Measurements from ENCODE around the gene DCLRE1C. TPM values are rescaled to one million over a fixed set of nuclear protein-coding genes. Genes with fewer than 3 reads are reported as not detected.

DCLRE1C gene
- total and polyA plus RNA-seq, 10 donors, result 6.8 to 35.6 (median 24.8) TPM

GRCh38 chr10:14954934-14955333 lies 1.0 kb upstream of the DCLRE1C start:
- no peak for TF ChIP-seq POLR2AphosphoS5 (IDR thresholded peaks at IDR 0.05)
- H3K4me1 ChIP-seq, result peaks cover 15 to 55% (median 46%) of the 10 kb centered on the region in 6 donors
- intact Hi-C loops (cut with DNase I; ENCODE audit: low total_unique reads), result loop anchor here (10.0 kb wide), 1 partner anchor 140 kb away; the partner anchor contains the start of gene RPP38
- no peaks in the 10 kb centered on the region for H3K27me3 ChIP-seq (replicated peaks in 1 of 7)
- no peaks in the 10 kb centered on the region for H3K9me3 ChIP-seq
- H3K27ac ChIP-seq, result peak overlapping the region in 6 of 8 donors; percentile 90 to 97 (median 92)
- peak; percentile 79 for DNase-seq
- WGBS, 5 donors, result 93 to 97% (median 95%) methylated on average over 19 of the region's 19 CpGs
- H3K36me3 ChIP-seq, result peaks cover 0 to under 1% (median 0%) of the 10 kb centered on the region in 6 donors
- peak overlapping the region in 4 of 8 donors; percentile 69 to 93 (median 80) for H3K4me3 ChIP-seq

- Histone ChIP-seq H3K4me3 (peak overlapping the region; percentile 64 to 93 (median 79)), H3K4me1 (peaks cover 15 to 63% (median 47%) of the 10 kb centered on the region in 6 donors), H3K27me3 (replicated peaks in 1 of 7) (no peaks in the 10 kb centered on the region), H3K27ac (peak overlapping the region; percentile 90 to 97 (median 92)), H3K9me3 (no peaks in the 10 kb centered on the region), H3K36me3 (peaks cover 0 to 14% (median 4%) of the 10 kb centered on the region in 6 donors)
- WGBS, 5 donors, result 0 to 1% (median 0%) methylated on average over 26 to 32 of the region's 32 CpGs
- intact Hi-C loops (cut with DNase I; ENCODE audit: low total_unique reads), result loop anchor here (10.0 kb wide), 1 partner anchor 141 kb away; the partner anchor contains the start of gene RPP38
- DNase-seq, result peak; percentile 94
- TF ChIP-seq CTCF (IDR thresholded peaks at IDR 0.05 in 8 of 11, conservative IDR thresholded peaks at IDR 0.05 in 3 of 11) (peak in 1 of 11 experiments; percentile 17), POLR2A (IDR thresholded peaks at IDR 0.05) (no peak)
Measured at GRCh38 chr10:14953424-14954000, 384 bp downstream of the DCLRE1C start.

GRCh38 chr10:14952851-14953423 lies 959 bp downstream of the DCLRE1C start:
- no peaks in the 10 kb centered on the region for H3K9me3 ChIP-seq
- H3K4me1 ChIP-seq, result peaks cover 15 to 63% (median 47%) of the 10 kb centered on the region in 6 donors
- no peaks in the 10 kb centered on the region for H3K27me3 ChIP-seq (replicated peaks in 1 of 7)
- H3K4me3 ChIP-seq, result peak overlapping the region; percentile 64 to 93 (median 79)
- TF ChIP-seq POLR2AphosphoS5 (IDR thresholded peaks at IDR 0.05) (no peak), CTCF (IDR thresholded peaks at IDR 0.05 in 8 of 11, conservative IDR thresholded peaks at IDR 0.05 in 3 of 11) (no peak), POLR2A (IDR thresholded peaks at IDR 0.05) (no peak)
- peaks cover 0 to 20% (median 10%) of the 10 kb centered on the region in 6 donors for H3K36me3 ChIP-seq
- 31 to 39% (median 35%) methylated on average over 10 of the region's 10 CpGs for WGBS, 5 donors
- peak overlapping the region; percentile 90 to 97 (median 92) for H3K27ac ChIP-seq
- intact Hi-C loops (cut with DNase I; ENCODE audit: low total_unique reads), result loop anchor here (10.0 kb wide), 1 partner anchor 142 kb away; the partner anchor contains the start of gene RPP38
- DNase-seq, result no peak

- intact Hi-C loops (cut with DNase I; ENCODE audit: low total_unique reads), result no loop called here
- no peaks in the 10 kb centered on the region for H3K9me3 ChIP-seq
- no peak overlapping the region for H3K27ac ChIP-seq
- WGBS, 5 donors, result 77 to 91% (median 86%) methylated on average over 5 of the region's 5 CpGs
- TF ChIP-seq POLR2AphosphoS5 (IDR thresholded peaks at IDR 0.05), result no peak
- TF ChIP-seq CTCF (IDR thresholded peaks at IDR 0.05 in 8 of 11, conservative IDR thresholded peaks at IDR 0.05 in 3 of 11), result no peak
- TF ChIP-seq POLR2A (IDR thresholded peaks at IDR 0.05), result no peak
- H3K4me1 ChIP-seq, result peaks cover 15 to 50% (median 36%) of the 10 kb centered on the region in 6 donors
- peaks cover 0 to 56% (median 39%) of the 10 kb centered on the region in 6 donors for H3K36me3 ChIP-seq
- H3K27me3 ChIP-seq (replicated peaks in 1 of 7), result no peaks in the 10 kb centered on the region
- no peak overlapping the region for H3K4me3 ChIP-seq
- DNase-seq, result no peak
Measured at GRCh38 chr10:14949291-14949690, 4.6 kb downstream of the DCLRE1C start.

Data from spleen (tissue), 11 donors.